WTC11 (cell line): Measurements from ENCODE around the gene ENAH. TPM values are rescaled to one million over a fixed set of nuclear protein-coding genes. Genes with fewer than 3 reads are reported as not detected.

Experiments
- ATAC-seq: fragments of 200-7000 bp; cut with Tn5 transposase; 2 replicates; pipeline ENCODE4 v1.10.0; 2021; ENCODE audit warnings: mild to moderate bottlenecking, moderate library complexity
- CTCF ChIA-PET: fragments of 300-600 bp; sonication (Branson Sonifier 250); formaldehyde crosslinking; loops from one replicate; lab custom pipeline; 2021; ENCODE audit warnings: antibody characterized with exemption; lab: Charles Lee
- POLR2A ChIA-PET: fragments of 350-600 bp; sonication (Branson Sonifier 250); formaldehyde crosslinking; loops from one replicate; lab custom pipeline; 2021; ENCODE audit warnings: antibody characterized with exemption; lab: Charles Lee
- DNase-seq: peaks from one replicate; pipeline ENCODE4 v3.0.0; 2021; ENCODE audit warnings: low spot score
- H3K27ac Mint-ChIP-seq: 2 replicates; pipeline ENCODE4 v1.8.0; 2021; ENCODE audit warnings: mixed read lengths
- H3K27me3 Mint-ChIP-seq: 2 replicates; pipeline ENCODE4 v1.8.0; 2021; ENCODE audit warnings: low read depth, mild to moderate bottlenecking, moderate library complexity, mixed read lengths
- H3K36me3 Mint-ChIP-seq: 2 replicates; pipeline ENCODE4 v1.8.0; 2021; ENCODE audit warnings: mixed read lengths
- H3K4me1 Mint-ChIP-seq: 2 replicates; pipeline ENCODE4 v1.8.0; 2022; ENCODE audit warnings: mixed read lengths
- H3K4me3 Mint-ChIP-seq: 2 replicates; pipeline ENCODE4 v1.8.0; 2021; ENCODE audit warnings: mild to moderate bottlenecking, moderate library complexity, mixed read lengths
- H3K9me3 Mint-ChIP-seq: 2 replicates; pipeline ENCODE4 v1.8.0; 2021; ENCODE audit warnings: mixed read lengths
- CREB1 ChIP-seq: sonication (generic); formaldehyde crosslinking; IDR thresholded peaks from 2 replicates; pipeline ENCODE4 v1.8.0; 2023; ENCODE audit warnings: mild to moderate bottlenecking, missing genetic modification reagents
- CREM ChIP-seq: sonication (generic); formaldehyde crosslinking; IDR thresholded peaks from 2 replicates; pipeline ENCODE4 v1.8.1; 2022; ENCODE audit warnings: mild to moderate bottlenecking, missing genetic modification reagents, moderate library complexity
- FOXK1 ChIP-seq: sonication (generic); formaldehyde crosslinking; IDR thresholded peaks from 2 replicates; pipeline ENCODE4 v1.8.0; 2022; ENCODE audit warnings: mild to moderate bottlenecking, moderate library complexity, missing genetic modification reagents
- FOXP1 ChIP-seq: sonication (generic); formaldehyde crosslinking; IDR thresholded peaks from 2 replicates; pipeline ENCODE4 v1.8.0; 2022; ENCODE audit warnings: missing genetic modification reagents, mild to moderate bottlenecking, moderate library complexity, borderline replicate concordance
- HMGA2 ChIP-seq: fragments of 250-450 bp; sonication (Bioruptor Pico); IDR thresholded peaks from 2 replicates; pipeline ENCODE4 v1.4.0; 2021; ENCODE audit warnings: mild to moderate bottlenecking, moderate library complexity
- JAZF1 ChIP-seq: fragments of 250-450 bp; sonication (Bioruptor Pico); IDR thresholded peaks from 2 replicates; pipeline ENCODE4 v1.9.0; 2021; ENCODE audit warnings: moderate library complexity, mild to moderate bottlenecking, inconsistent platforms
- MYBL2 ChIP-seq: sonication (generic); formaldehyde crosslinking; IDR thresholded peaks from 2 replicates; pipeline ENCODE4 v1.8.1; 2023; ENCODE audit warnings: mild to moderate bottlenecking, moderate library complexity, missing genetic modification reagents
- NR3C1 ChIP-seq: sonication (generic); formaldehyde crosslinking; conservative IDR thresholded peaks from 2 replicates; pipeline ENCODE4 v1.8.1; 2023; ENCODE audit warnings: low read depth, mild to moderate bottlenecking, missing genetic modification reagents
- RELA ChIP-seq: sonication (generic); formaldehyde crosslinking; IDR thresholded peaks from 2 replicates; pipeline ENCODE4 v1.8.1; 2022; ENCODE audit warnings: missing genetic modification reagents, mild to moderate bottlenecking, borderline replicate concordance
- ZNF219 ChIP-seq: sonication (generic); formaldehyde crosslinking; IDR thresholded peaks from 2 replicates; pipeline ENCODE4 v1.8.0; 2023; ENCODE audit warnings: missing genetic modification reagents, mild to moderate bottlenecking, borderline replicate concordance
- ZNF232 ChIP-seq: sonication (generic); formaldehyde crosslinking; IDR thresholded peaks from 2 replicates; pipeline ENCODE4 v1.8.0; 2022; ENCODE audit warnings: mild to moderate bottlenecking, missing genetic modification reagents
- ZNF263 ChIP-seq: sonication (generic); formaldehyde crosslinking; IDR thresholded peaks from 2 replicates; pipeline ENCODE4 v1.8.1; 2022; ENCODE audit warnings: low read depth, mild to moderate bottlenecking, moderate library complexity, missing genetic modification reagents
- ZNF317 ChIP-seq: sonication (generic); formaldehyde crosslinking; IDR thresholded peaks from 2 replicates; pipeline ENCODE4 v1.8.1; 2023; ENCODE audit warnings: low read depth, mild to moderate bottlenecking, moderate library complexity, missing genetic modification reagents, borderline replicate concordance
- ZNF423 ChIP-seq: fragments of 250-450 bp; sonication (Bioruptor Pico); IDR thresholded peaks from 2 replicates; pipeline ENCODE4 v2.1.2; 2022; ENCODE audit warnings: mild to moderate bottlenecking, moderate library complexity
- total RNA-seq: library from RNA; stranded (reverse); gene quantifications from 3 replicates; pipeline ENCODE4 v1.2.3, GENCODE V29; 2021
- TF ChIP-seq, protein P1 (sequence below): sonication (generic); formaldehyde crosslinking; IDR thresholded peaks from 2 replicates; pipeline ENCODE4 v1.8.1; 2023; ENCODE audit warnings: mild to moderate bottlenecking, missing genetic modification reagents
- TF ChIP-seq, protein P2 (sequence below): sonication (generic); formaldehyde crosslinking; IDR thresholded peaks from 2 replicates; pipeline ENCODE4 v1.8.1; 2022; ENCODE audit warnings: low read depth, missing genetic modification reagents, borderline replicate concordance
- TF ChIP-seq, protein P3 (sequence below): sonication (generic); formaldehyde crosslinking; conservative IDR thresholded peaks from 2 replicates; pipeline ENCODE4 v1.8.1; 2022; ENCODE audit warnings: mild to moderate bottlenecking, missing genetic modification reagents
- TF ChIP-seq, protein P4 (sequence below): sonication (generic); formaldehyde crosslinking; IDR thresholded peaks from 2 replicates; pipeline ENCODE4 v1.8.0; 2023; ENCODE audit warnings: missing genetic modification reagents
- TF ChIP-seq, protein P5 (sequence below): sonication (generic); formaldehyde crosslinking; IDR thresholded peaks from 2 replicates; pipeline ENCODE4 v1.8.0; 2022; ENCODE audit warnings: missing genetic modification reagents
- TF ChIP-seq, protein P6 (sequence below): fragments of 250-450 bp; sonication (Bioruptor Pico); conservative IDR thresholded peaks from 2 replicates; pipeline ENCODE4 v1.9.0; 2021; ENCODE audit warnings: mild to moderate bottlenecking
- TF ChIP-seq, protein P7 (sequence below): sonication (generic); formaldehyde crosslinking; IDR thresholded peaks from 2 replicates; pipeline ENCODE4 v1.8.1; 2023; ENCODE audit warnings: mild to moderate bottlenecking, missing genetic modification reagents

Gene ENAH
- total RNA-seq, 1 experiment from 2014 or later: 227 TPM

DNA sequence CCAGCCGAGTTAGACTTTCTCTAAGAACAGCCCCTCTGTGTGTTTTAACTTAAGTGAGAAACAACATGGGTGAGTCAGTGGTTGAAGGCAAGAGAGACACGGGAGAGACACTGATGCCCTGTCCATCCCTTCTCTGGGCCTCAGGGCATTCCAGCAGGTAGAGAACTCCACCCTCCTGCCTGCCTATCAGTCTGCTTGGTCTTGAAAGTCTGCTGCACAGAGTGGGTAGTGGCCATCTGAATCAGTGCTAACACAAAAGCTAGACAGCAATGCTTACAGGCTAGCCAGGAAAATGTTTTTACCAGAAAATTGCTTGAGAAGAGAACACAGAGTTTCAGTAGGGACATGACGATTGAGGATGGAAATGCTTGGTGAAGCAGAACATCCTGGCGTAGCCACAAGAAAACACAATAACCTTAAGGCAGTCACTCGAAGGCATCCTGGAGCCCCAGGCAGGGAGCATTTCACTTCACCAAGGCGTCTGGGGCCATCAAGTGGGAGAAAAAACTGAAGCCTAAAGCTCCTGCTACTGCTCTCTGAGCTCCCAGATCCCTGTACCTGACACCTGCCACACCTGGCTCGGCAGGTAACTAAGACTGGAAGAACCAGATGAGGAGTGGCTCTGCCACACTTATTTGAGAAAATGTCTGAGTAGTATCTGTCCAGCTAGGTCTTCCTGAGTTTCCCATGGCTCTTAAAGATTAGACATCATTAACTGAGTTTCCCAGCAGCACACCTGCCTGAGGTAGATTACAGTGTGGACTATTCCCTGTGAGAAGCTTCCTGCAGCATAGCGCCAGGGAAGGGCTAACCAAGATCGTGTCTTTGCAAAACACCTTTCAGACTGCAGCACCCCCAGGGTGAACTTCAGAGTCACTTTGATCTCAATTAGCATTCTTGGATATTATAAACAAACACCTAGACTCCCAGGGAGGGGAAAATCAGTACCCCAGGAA is 207.0 kb downstream of the ENAH start:
- Mint-ChIP-seq H3K27me3 (0 out of 2 replicates have a peak, but pooled peaks cover 4% of the 10 kb centered on the region), H3K4me3 (no peak overlapping the region), H3K4me1 (peaks cover 34% of the 10 kb centered on the region), H3K27ac (no peak overlapping the region), H3K36me3 (no peaks in the 10 kb centered on the region), H3K9me3 (no peaks in the 10 kb centered on the region)
- DNase-seq: no peak
- TF ChIP-seq RELA (no peak), NR3C1 (CRISPR knock-in tag) (no peak)
- CTCF ChIA-PET: interaction anchor here (0.5 to 1.6 kb wide), 5 partner anchors 15 to 522 kb away, joined by 3 to 5 read pairs (median 4); partner anchors contain the start of gene SRP9
- peak; percentile 7; the same call in 1 of the 2 replicates for ATAC-seq
- POLR2A ChIA-PET: no interaction called here

DNA sequence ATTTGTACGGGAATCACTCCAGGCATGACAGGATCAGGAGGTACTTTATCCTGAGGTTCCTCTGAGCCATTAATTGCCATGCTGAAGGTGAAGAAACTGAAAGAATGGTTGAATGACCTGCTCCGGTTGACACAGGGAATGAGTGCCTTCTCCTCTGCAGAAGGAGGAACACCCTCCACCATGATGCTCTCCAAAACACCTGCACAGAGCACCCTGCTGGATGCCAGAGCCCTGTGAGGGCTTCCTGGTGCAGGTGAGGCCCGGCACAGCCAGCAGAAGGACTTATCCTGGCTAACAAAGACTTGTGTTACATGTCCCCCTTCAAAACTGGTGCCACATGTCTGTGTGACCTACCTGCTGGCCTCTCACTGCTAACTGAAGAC is 210.8 kb downstream of the ENAH start:
- Mint-ChIP-seq H3K27me3 (no peaks in the 10 kb centered on the region), H3K4me3 (no peak overlapping the region), H3K36me3 (no peaks in the 10 kb centered on the region), H3K4me1 (peaks cover 25% of the 10 kb centered on the region), H3K27ac (no peak overlapping the region), H3K9me3 (no peaks in the 10 kb centered on the region)
- DNase-seq (no peak), ATAC-seq (no peak)
- no peak for TF ChIP-seq CREM (CRISPR knock-in tag)
- no peak for TF ChIP-seq ZNF219
- TF ChIP-seq ZNF423 (CRISPR knock-in tag): no peak
- TF ChIP-seq HMGA2 (CRISPR knock-in tag): no peak
- TF ChIP-seq, protein P1, sequence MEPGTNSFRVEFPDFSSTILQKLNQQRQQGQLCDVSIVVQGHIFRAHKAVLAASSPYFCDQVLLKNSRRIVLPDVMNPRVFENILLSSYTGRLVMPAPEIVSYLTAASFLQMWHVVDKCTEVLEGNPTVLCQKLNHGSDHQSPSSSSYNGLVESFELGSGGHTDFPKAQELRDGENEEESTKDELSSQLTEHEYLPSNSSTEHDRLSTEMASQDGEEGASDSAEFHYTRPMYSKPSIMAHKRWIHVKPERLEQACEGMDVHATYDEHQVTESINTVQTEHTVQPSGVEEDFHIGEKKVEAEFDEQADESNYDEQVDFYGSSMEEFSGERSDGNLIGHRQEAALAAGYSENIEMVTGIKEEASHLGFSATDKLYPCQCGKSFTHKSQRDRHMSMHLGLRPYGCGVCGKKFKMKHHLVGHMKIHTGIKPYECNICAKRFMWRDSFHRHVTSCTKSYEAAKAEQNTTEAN (CRISPR knock-in tag): no peak
- TF ChIP-seq, protein P2, sequence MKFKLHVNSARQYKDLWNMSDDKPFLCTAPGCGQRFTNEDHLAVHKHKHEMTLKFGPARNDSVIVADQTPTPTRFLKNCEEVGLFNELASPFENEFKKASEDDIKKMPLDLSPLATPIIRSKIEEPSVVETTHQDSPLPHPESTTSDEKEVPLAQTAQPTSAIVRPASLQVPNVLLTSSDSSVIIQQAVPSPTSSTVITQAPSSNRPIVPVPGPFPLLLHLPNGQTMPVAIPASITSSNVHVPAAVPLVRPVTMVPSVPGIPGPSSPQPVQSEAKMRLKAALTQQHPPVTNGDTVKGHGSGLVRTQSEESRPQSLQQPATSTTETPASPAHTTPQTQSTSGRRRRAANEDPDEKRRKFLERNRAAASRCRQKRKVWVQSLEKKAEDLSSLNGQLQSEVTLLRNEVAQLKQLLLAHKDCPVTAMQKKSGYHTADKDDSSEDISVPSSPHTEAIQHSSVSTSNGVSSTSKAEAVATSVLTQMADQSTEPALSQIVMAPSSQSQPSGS (CRISPR knock-in tag): no peak
- no peak for TF ChIP-seq FOXK1 (CRISPR knock-in tag)
- TF ChIP-seq, protein P3, sequence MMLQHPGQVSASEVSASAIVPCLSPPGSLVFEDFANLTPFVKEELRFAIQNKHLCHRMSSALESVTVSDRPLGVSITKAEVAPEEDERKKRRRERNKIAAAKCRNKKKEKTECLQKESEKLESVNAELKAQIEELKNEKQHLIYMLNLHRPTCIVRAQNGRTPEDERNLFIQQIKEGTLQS (CRISPR knock-in tag): no peak
- TF ChIP-seq RELA: no peak
- TF ChIP-seq ZNF232: no peak
- TF ChIP-seq FOXP1 (CRISPR knock-in tag): no peak
- TF ChIP-seq, protein P4, sequence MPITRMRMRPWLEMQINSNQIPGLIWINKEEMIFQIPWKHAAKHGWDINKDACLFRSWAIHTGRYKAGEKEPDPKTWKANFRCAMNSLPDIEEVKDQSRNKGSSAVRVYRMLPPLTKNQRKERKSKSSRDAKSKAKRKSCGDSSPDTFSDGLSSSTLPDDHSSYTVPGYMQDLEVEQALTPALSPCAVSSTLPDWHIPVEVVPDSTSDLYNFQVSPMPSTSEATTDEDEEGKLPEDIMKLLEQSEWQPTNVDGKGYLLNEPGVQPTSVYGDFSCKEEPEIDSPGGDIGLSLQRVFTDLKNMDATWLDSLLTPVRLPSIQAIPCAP (CRISPR knock-in tag): no peak
- TF ChIP-seq JAZF1 (CRISPR knock-in tag): no peak
- TF ChIP-seq, protein P5, sequence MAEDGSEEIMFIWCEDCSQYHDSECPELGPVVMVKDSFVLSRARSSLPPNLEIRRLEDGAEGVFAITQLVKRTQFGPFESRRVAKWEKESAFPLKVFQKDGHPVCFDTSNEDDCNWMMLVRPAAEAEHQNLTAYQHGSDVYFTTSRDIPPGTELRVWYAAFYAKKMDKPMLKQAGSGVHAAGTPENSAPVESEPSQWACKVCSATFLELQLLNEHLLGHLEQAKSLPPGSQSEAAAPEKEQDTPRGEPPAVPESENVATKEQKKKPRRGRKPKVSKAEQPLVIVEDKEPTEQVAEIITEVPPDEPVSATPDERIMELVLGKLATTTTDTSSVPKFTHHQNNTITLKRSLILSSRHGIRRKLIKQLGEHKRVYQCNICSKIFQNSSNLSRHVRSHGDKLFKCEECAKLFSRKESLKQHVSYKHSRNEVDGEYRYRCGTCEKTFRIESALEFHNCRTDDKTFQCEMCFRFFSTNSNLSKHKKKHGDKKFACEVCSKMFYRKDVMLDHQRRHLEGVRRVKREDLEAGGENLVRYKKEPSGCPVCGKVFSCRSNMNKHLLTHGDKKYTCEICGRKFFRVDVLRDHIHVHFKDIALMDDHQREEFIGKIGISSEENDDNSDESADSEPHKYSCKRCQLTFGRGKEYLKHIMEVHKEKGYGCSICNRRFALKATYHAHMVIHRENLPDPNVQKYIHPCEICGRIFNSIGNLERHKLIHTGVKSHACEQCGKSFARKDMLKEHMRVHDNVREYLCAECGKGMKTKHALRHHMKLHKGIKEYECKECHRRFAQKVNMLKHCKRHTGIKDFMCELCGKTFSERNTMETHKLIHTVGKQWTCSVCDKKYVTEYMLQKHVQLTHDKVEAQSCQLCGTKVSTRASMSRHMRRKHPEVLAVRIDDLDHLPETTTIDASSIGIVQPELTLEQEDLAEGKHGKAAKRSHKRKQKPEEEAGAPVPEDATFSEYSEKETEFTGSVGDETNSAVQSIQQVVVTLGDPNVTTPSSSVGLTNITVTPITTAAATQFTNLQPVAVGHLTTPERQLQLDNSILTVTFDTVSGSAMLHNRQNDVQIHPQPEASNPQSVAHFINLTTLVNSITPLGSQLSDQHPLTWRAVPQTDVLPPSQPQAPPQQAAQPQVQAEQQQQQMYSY (CRISPR knock-in tag): no peak
- no peak for TF ChIP-seq ZNF317 (CRISPR knock-in tag)
- TF ChIP-seq MYBL2 (CRISPR knock-in tag): no peak
- TF ChIP-seq, protein P6, sequence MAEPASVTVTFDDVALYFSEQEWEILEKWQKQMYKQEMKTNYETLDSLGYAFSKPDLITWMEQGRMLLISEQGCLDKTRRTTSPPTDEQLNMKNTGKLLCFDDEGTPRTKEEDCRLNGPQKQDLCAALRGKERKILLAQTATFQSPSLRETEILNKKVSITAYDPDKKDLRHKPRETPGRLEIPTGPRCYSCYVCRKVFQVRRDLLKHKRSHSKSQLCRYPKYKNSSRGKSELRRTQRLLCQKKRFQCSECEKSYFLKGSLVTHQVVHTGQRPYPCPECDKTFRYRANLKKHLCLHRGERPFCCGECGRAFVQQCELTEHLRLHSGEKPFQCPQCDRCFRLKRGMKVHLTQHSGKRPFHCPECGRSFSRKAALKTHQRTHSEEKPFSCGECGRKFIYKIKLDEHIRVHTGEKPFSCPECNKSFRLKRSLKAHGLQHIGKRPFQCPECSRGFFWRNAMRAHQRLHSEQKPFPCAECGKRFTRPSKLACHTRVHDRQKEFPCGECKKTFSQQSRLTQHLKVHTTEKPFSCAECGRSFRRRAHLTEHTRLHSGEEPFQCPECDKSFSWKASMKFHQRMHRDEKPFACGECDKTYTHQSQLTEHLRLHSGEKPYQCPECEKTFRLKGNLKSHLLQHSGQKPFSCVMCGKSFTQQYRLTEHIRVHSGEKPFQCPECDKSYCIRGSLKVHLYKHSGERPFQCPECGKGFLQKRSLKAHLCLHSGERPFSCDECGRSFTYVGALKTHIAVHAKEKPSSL (CRISPR knock-in tag): no peak
- TF ChIP-seq, protein P7, sequence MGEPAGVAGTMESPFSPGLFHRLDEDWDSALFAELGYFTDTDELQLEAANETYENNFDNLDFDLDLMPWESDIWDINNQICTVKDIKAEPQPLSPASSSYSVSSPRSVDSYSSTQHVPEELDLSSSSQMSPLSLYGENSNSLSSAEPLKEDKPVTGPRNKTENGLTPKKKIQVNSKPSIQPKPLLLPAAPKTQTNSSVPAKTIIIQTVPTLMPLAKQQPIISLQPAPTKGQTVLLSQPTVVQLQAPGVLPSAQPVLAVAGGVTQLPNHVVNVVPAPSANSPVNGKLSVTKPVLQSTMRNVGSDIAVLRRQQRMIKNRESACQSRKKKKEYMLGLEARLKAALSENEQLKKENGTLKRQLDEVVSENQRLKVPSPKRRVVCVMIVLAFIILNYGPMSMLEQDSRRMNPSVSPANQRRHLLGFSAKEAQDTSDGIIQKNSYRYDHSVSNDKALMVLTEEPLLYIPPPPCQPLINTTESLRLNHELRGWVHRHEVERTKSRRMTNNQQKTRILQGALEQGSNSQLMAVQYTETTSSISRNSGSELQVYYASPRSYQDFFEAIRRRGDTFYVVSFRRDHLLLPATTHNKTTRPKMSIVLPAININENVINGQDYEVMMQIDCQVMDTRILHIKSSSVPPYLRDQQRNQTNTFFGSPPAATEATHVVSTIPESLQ (CRISPR knock-in tag): no peak
- TF ChIP-seq CREB1: no peak
- no peak for TF ChIP-seq ZNF263
- POLR2A ChIA-PET: no interaction called here
- CTCF ChIA-PET: interaction anchor here (0.7 to 2.6 kb wide), 7 partner anchors 12 to 336 kb away, joined by 3 to 13 read pairs (median 3); partner anchors contain the start of gene SRP9
